AG08396 (cell line): Measurements from ENCODE around the gene DMAC2L.

ENCODE experiments used
- DNase-seq: peaks from one replicate; pipeline ENCODE4 v3.0.0; 2012; ENCODE audit warnings: low spot score, mixed read lengths

The DMAC2L gene

DNA sequence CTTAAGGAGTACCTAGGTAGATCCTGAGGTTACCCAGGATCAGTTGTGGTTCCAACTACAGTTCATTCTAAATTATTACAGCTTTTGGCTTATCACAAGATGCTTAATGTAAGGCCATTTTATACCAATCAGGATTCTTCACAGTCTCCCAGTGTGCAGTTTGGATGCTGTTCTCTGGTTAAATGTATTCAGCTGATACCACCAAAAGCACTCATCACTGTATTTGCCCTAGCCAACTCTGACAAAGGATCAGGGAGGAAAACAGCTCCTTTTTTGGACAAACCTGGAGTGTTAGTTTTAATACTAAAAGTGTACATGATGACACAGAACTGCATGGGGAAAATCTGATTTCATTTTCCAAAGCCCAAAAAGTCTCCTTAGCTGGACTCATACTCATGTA, 19.5 kb downstream of the DMAC2L start:
- DNase-seq, result no peak

DNA sequence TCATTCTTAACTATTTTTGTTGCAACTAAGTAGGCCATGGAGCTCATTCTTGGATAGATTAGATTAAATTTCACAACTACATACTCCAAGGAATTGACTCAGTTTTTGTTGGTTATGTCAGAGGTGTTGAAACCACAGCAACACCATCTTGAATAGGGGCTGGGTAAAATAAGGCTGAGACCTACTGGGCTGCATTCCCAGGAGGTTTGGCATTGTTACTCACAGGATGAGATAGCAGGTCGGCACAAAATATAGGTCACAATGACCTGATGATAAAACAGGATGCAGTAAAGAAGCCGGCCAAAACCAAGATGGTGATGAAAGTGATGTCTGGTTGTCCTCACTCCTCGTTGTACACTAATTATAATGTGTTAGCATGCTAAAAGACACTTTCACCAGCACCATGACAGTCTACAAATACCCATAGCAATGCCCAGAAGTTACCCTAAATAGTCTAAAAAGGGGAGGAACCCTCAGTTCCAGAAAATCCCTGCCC, 20.9 kb downstream of the DMAC2L start:
- no peak for DNase-seq

DNA sequence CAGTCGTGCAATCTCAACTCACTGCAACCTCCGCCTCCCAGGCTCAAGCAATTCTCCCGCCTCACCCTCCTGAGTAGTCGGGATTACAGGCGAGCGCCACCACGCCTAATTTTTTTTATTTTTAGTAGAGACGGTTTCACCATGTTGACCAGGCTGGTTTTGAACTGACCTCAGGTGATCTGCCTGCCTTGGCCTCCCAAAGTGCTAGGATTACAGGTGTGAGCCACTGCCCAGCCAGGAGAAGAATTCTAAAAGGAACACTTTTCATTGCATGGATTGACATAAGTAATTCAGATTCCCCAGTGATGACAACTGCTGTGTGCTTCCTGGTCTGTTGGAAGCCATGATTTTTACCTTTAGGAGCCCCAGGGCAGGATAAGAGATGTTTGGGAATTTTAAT, 22.1 kb downstream of the DMAC2L start:
- DNase-seq, result no peak

DNA sequence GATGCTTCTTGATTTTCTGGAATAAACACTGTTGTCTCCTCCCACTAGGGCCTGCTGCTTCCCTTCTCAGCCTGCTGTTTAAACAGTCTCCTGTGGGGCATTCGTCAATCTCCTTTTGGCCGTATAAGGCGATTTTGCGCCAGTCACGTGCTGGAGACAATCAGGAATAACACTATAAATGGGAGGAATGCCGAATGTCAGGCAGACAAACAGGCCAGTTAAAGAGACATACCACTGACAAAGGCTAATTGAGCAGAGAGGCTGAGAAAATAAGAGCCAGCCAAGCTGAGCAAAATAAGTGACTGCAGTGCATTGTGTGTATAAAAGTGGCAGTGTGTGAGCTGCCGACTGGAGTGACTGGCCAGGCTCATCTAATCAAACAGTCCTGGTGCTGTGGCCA, 23.3 kb downstream of the DMAC2L start:
- DNase-seq, result no peak

DNA sequence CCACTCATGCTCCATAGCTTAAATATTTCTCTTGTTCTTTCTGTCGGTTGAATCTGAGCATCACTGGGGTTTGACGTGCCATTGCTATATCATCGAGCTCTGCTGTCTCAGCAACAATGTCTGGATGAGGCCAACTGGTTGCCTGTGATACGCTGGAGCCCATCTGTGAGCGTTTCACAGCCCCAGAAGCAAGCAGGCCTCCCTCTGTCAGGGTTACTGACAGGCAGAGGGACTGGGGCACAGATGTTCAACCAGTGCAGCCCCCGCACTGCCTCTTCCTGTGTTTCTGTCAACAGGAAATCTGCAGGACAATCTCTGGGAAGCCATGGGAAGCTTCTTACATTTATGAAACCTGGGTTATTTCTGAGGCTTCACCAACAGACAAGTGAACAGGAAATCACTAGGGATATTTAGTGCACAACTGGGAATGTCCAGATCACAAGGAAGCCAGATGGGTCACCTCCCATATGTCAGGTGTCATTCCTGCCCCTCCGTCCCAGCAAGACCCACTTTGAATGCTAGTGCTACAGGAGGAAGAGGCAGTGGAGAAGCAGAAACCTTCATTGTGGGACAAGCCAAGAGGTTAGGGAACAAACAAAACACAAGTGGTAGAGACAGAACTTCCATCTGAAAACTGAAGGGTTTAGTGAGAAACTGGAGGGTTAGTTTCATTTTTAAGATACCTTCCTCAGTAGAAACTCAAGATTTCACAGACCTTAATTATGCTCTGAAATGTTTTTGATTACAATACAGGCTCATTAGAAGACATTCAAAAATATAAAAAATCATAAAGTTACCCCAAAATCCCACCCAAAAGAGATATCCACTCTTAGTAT, 24.1 kb downstream of the DMAC2L start:
- no peak for DNase-seq

DNA sequence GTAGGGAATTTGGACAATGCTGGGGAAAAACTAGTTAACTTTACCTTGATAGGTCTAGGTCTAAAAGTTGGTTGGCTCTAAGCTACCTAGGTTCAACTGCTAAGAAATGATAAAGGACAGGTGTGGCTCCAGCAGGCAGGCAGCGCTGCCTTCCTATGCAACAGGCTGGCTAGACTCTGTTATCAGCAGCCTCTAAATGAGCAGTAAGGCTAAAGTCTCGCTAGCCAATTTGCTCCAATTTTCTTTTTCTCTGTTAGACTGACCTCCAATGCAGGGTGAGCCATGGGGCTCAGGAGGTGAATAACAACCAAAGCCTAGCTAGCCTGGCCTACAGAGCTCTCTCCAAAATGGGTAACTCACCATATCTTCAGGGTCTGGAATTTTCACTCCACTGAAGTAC, 26.5 kb downstream of the DMAC2L start:
- no peak for DNase-seq

DNA sequence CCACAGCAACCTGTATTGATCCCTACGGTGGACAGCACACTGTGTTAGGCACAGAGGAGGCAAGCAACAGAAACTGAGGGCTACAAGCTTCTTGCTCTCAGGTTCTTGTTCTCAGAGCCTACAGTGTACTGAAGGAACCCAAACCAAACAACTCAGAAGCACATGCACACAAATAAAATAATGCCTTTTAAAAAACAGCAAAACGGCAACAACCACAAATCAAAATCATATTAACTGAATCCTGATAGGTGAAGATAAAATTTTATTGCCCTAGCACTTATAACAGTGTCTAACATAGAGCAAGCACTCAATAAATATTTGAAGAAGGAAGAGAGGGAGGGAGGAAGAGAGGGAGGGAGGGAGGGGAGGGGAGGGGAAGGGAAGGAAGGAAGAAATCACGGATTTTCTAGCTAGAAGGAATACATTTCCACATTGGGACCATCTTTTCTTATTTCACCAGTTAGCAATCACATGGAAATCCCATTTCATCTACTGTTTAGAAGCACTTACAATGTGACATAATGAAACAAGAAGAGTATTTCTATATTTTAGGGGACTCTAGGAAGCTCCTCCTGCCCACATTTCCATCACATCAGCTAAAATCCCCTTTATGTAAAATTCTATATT, 27.2 kb downstream of the DMAC2L start:
- DNase-seq, result no peak

DNA sequence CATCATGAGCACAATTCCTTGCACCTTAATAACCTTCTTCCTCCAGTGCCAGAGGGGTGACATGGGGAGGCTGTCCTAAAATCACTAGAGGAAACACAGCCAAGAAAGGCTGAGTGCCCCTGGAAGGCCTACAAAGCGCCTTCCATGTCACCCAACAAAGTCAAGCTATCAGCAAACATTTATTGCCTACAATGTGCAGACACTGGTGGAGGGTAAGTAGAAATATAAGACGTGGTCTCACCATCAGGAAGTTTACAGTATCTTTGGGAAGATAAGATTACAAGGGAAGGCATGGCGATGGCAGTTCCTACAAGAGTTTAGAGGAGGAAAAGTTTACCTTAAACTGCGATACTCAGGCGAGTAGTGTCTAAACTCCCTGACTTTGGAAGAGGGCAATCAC, 27.9 kb downstream of the DMAC2L start:
- no peak for DNase-seq

DNA sequence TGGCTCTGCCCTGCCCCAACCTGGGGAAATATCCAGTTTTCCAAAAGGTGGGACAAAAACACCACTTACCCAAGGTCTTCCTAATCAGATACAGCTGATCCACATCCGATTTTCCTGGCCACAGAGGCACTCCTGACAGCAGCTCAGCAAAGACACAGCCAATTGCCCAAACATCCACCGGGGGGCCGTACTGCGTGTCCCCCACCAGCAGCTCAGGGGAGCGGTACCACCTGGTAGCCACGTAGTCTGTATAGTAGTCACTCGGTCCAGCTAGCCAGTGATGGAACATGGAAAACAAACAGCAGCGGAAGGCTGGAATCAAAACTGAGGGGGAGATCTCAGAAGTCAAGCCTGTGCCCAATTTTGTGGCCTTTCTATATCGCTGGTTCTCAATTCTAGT, 28.8 kb downstream of the DMAC2L start:
- no peak for DNase-seq

DNA sequence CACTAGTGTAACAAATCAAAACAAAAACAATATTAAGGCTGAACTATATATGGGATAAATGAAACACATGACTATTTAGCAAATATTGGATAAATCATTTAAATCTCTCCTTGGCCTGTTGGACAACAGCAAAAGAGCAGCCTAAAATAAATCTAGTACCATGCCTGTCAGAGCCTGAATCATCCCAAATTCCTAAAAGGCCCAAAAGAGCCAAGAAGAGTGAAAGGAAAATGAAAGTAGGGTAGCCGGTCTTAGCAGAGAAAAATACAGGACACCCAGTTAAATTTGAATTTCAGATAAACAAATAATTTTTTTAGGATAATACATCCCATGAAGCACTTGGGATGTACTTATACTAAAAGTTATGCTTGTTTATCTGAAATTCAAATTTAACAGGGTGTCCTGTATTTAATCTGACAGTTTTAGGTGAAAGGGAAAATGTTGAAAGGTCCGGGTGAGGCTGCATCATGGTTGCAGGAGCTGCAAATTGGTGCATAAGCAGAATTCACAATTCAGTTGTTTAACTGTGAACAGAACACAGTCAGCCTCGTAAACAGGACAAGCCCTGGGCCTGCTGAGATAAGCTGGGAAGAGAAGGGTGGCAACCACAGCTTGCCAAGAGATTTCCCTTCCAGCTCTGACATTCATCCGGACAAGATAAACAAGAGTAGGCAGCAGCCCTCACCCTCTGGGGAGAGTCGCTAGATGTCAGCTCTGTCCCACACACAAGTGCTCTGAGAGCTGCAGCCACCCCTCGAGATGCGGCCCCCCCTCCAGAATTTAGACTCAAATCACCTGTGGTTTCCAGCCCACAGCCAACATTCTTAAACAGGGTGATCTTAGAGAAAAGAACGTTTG, 30.3 kb downstream of the DMAC2L start:
- peak; percentile 72 for DNase-seq

DNA sequence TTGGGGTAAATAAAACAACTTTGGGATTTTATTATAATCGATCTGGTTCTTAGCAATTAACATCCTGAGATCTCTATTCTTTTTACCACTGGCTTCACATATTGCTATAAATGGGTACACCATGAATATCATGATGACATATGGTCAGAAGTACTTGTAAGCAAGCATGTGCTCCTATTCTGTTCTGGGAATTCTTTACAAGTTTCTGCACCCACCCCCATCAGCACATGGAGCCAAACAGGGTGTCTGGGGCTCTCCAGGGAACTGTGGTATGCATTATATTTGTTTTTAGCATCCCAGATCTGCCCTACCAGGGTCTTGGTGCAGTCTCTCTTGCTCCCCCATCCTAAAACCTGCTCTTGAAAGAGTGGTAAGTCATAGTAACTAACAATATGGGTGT, 31.3 kb downstream of the DMAC2L start:
- DNase-seq, result no peak

DNA sequence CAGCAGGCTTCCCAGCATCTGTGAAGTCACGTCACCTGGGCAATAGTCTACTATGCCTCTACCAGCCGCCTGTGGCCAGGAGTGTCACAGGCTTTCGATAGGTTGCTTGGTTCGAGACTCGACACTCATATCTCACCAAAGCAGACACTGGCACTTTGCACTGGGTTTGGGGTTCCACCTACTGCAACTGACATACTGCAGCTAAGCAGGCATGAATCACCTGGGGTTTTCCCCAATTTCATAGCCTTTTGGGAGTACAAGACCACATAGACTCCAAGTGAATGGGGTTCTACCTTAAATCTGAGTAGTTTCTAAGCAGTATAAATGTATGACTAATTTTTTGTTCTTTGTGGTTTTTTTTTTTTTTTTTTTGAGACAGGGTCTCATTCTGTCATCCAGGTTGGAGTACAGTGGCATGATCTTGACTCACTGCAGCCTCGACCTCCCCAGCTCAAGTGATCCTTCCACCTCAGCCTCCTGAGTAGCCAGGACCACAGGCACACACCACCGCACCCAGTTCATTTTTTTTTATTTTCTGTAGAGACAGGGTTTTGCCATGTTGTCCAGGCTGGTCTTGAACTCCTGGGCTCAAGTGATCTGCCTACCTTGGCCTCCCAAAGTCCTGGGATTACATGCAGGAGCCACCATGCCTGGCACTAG, 32.1 kb downstream of the DMAC2L start:
- no peak for DNase-seq

DNA sequence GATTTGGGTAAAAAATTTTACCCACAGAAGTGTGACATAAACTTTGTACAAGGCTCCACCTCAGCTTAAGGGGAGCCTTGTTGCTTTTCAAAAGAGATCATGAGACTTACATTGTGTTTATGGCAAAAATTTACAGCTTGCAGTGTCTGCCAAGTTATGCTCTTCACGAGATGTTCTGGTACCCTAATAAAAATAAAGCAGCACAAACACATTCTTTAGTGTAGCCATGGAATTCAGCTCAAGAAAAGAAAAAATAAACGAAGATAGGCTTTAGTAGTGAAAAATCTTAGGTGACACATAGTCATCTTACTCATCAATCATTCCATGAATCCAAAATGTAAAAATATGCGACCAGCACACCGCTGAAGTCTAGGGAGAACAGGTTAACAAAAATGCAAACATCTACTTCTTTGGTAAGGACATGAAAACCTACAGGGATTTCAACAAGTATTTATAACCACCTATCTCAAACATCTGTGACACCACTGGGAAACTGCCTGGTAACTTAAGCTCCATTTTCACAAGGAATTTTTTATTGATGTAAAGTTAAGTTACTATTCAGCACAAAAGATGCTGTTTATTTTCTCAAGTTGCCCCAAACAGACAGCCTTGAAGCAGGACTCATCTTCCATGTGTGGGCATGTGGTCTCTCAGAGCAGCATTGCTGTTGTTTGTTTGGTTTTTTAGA, 32.9 kb downstream of the DMAC2L start:
- no peak for DNase-seq

DNA sequence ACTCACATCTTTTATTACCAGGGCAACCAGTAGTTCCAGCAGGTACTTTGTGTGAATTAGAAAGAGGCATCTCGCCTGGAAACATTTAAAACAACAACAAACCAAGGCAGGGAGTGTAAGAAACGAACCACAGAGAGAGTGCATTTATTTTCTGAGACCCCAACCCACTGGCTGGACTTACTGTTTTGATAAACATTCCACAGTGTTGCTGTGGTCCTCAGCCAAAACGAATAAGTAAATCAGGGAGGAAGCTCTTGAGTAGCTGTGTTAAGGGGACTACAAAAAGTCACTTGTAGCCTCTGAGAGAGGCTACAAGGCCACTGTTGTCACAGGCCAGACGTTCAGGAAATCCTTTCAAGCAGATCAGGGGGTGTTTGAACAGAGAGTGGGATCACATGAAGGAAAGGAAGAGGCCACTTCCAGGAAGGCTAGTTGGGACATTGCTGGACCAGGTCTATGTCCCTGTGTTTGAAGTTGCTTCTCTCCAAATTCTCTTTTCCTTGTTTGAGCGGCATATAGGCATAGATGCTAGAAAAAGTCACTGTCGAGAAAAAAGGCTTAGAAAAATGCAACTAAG, 33.8 kb downstream of the DMAC2L start:
- DNase-seq, result no peak

DNA sequence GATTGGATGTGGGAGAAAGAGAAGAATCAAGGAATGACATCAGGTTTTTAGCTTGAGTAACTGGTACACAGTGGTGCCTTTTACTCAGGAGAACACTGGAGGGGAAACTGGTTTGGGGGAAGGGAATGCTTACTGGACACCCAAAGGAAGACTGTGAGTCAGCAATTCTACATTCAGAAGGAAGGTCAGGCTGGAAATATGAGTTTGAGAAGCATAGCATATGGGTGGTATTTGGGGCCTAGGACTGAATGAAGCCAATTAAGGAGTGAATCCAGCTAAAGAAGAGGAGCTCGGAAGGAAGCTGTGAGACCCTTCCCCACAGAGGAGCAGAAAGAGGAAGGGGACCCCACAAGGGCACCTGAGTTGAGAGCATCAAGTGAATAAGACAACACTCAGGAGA, 35.4 kb downstream of the DMAC2L start:
- DNase-seq, result peak; percentile 36

DNA sequence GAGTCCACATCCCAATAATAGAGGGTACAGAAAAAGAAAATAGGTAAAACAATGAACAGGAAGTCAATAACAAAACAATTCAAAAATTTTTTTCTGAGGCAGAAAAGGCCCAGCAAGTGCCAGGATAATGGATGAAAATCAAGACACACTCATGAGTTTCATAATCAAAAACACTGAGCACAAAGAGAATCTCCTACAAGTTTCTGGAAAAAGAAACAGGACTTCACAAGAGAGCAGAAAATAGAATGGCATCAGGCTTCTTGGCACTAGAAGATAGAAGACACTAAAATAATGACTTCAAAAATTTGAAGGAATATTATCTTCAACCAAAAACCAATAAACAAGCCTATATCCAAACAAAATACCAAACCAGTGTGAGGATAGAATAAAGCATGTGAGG, 36.8 kb downstream of the DMAC2L start:
- DNase-seq, result no peak

DNA sequence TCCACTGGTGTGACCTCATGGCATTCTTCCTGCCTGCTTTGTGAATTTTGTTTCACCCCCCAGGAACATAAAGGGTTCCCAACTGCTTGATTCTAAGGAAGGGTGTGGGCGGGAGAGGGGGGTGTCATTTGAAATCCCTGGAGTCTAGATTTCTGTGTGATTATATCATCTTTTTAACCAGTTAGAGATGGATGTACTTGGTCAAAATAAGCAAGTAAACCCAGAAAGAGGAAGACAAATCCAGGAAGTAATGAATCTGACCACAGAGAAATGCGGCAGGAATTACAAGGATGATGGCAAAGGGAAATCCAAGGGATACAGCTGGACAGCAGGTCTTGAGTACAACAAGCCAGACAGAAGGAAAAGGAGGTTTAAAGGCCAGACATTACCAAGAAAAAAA, 38.9 kb downstream of the DMAC2L start:
- no peak for DNase-seq

DNA sequence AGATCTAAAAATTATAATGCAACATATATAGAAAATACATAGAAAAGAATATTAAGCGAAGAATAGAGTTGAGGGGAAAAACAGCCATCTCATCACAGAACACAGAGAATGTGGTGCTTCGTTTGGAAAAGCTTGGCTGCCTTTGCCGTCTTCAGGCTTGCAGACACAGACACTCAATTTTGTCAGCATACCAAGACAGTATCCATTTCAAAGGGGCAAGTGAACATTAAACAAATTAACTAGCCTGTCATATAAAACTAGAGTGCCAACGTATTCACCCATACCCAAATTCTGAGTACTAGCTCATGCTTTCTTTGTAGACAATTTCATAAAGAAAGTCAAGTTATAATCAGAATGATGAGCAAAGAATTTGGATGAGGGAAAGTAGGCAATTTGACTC, 40.5 kb downstream of the DMAC2L start:
- DNase-seq, result no peak

DNA sequence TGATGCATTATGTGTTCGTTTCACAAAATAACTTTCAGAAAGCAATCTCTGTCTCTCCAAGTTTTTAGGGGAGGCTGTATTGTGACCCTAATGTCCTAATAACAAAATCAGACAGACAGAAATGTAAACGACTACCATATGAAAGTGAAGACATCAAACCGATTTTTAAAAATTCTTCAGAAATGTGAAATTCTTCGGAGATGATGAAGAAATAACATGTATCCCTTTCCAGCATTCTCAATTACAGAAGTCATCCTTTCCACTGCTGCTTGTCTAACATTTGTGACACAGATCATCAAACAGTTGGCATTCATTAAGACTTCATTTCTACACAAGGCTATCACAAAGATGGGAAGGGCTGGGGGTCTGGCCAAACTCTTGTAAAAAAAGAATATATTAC, 41.0 kb downstream of the DMAC2L start:
- peak; percentile 35 for DNase-seq

DNA sequence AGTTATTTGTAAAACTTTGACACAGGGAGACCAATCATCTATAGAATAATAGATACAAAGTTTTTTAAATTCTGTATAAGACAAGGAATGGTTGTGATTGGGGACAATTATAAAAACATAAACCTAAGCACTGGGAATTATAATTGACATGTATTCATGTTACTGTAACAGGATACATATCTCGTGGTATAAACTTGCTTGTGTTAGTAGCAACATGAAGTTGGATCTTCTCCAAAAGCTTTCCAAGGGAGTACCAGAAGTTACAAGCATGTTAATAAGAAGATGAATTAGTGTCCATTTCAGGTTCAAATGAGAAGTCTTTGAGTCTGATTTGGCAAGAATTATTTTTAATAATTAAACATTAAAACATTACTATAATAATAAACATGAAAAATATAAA, 42.4 kb downstream of the DMAC2L start:
- no peak for DNase-seq

DNA sequence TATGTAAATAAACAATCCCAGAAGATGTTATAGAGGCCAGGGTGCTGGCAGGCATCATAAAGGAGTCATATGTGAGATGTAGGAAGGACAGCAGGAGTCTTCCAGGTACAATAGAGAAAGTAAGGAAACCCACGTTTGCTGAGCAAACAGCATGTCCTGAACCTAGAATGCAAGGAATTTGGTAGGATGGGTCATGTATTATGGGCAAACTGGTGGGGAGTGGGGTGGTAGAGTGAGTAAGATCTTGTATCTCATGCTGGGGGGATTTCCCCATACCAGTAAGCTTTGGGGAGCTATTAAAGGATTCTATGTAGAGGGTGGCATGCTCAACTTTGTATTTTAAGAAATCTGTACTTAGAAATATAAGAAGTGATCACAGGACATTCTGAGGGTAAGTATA, 43.6 kb downstream of the DMAC2L start:
- DNase-seq, result no peak
